Activated CD8-positive, alpha-beta memory T cell treated with anti-CD3 and anti-CD28 coated beads, Interleukin-2, amount 50 U/mL, for 1 hour (primary cell): ENCODE results near the gene KCNMA1.

Source experiments
- DNase-seq: peaks from one replicate; pipeline ENCODE4 v3.0.0-alpha.2; 2020; ENCODE audit errors: extremely low read depth

The KCNMA1 gene

GRCh38 chr10:77634939-77635338, 2.7 kb downstream of the KCNMA1 start:
- DNase-seq = no peak

DNA sequence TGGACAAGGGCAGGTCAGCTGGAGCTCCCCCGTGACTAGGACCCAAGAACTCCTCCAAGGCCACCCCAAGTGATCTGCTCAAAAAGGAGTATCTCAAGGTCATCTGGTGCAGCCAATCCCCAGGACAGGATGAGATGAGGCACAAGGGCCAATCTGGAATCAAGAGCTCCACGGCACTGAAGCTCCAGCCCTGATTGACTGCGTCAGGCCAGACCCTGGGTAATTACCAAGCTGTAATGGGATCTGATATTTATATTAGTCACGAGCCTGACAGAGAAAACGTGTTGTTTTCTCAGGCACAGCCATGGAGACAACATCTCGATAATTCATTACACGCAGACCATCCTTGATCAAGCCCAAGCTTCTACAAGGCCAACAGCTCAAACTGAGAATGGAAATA, 4.2 kb downstream of the KCNMA1 start:
- DNase-seq = no peak

GRCh38 chr10:77631241-77631640, 6.4 kb downstream of the KCNMA1 start:
- DNase-seq = no peak

GRCh38 chr10:77630507-77630848, 7.1 kb downstream of the KCNMA1 start:
- DNase-seq = no peak

DNA sequence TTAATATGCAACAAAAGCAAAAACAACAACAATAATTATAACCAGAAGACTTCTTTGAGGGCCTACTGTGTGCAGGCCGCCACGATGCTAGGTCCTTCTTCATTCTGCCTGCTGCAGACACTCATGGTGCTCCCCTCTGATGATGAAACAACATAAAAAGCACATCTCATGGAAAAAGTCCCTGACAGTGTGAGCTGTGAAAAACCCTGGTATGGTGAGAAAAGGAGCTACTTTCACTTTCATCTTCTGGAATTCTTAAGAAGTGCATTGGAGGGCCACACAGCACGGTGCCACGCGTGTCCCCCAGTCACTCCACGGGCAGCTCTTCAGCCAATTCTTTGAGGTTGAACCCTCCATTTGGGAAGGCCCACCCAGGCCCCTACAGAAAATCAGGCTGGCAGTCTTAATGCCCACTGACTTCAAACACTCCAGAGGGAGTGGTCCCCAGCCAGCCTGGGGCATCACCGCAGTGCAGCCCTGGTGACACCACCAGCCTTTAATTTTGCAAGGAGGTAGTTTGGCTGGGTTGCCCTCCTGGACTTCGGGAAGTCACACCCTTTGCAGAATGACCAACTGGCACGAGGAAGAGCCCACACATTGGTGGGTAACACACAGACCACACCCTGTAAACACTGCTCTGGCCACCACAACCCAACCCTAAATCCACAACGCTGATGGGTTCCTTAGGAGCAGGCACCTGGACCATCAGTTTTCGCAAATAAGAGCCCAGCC, 7.7 kb downstream of the KCNMA1 start:
- DNase-seq = no peak

- DNase-seq = no peak
These were observed 8.5 kb downstream of the KCNMA1 start for GRCh38 chr10:77628906-77629730.

DNA sequence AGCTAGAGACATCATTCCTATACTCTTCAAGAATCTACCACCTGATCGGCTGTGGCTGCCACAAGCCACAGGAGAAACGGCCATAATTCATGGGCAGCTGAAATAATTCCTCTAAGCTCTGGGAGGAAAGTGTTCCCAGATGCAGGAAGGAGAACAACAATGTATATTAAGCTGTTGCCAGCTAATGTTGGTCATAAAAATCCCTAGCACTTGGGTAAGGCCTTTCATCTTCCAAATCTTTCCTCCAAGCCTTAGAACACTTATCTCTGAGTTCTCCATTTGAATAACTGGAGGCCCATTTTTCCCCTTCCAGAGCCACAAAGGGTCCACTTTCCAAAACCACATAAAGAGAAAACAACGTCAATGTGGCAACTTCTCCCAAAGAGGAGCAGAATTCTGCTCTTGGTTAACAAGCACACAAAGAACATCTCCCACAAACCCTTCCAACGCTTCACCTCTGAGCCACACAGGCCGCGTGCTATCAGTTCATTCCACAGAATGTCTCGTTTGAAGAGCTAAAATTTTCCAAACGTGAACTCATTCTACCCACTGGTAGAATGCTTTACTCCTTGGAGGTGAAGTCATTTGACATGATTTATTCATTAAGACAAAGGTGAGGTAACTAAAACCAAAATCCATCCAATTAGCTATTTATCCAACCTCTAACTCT, 11.2 kb downstream of the KCNMA1 start:
- DNase-seq = no peak

DNA sequence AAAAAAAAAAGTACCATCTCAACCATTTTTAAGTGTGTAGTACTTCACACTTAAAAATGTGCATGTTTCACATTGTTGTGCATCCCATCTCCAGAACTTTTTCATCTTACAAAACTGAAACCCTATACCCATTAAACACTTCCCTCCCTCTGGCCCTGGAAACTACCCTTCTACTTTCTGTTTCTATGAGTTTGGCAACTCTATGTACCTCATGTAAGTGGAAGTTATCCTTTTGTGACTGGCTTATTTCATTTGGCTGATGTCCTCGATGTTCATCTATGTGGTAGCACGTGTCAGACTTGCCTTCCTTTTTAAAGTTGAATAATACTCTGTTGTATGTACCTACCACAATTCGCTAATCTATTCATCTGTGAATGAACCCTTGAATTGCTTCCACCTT, 12.2 kb downstream of the KCNMA1 start:
- no peak for DNase-seq

- DNase-seq = no peak
These were observed 14.7 kb downstream of the KCNMA1 start for GRCh38 chr10:77622889-77623291.

DNA sequence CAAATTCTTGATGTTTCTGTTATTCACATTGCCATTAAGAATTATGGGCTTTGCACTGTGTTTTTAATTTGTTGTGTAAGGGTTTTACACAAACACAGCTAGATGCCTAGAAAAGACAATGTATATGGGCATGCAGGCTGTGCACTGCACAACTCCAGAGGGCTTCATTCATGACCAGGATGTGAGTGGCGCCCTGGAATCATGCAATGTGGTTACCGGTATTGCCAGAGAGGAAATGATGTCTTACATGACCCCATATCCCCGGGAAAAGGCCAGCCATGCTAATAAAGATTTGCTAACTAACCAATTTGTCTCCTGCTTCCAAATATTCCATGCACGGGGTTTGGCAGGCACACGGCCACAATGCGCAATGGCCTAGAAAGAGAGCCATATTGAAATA, 16.9 kb downstream of the KCNMA1 start:
- DNase-seq = no peak

GRCh38 chr10:77619964-77620703, 17.5 kb downstream of the KCNMA1 start:
- no peak for DNase-seq

- no peak for DNase-seq
These were observed 19.5 kb downstream of the KCNMA1 start for GRCh38 chr10:77618117-77618516.

- no peak for DNase-seq
These were observed 20.8 kb downstream of the KCNMA1 start for GRCh38 chr10:77616766-77617165.

GRCh38 chr10:77614778-77615625, 22.6 kb downstream of the KCNMA1 start:
- DNase-seq = no peak

DNA sequence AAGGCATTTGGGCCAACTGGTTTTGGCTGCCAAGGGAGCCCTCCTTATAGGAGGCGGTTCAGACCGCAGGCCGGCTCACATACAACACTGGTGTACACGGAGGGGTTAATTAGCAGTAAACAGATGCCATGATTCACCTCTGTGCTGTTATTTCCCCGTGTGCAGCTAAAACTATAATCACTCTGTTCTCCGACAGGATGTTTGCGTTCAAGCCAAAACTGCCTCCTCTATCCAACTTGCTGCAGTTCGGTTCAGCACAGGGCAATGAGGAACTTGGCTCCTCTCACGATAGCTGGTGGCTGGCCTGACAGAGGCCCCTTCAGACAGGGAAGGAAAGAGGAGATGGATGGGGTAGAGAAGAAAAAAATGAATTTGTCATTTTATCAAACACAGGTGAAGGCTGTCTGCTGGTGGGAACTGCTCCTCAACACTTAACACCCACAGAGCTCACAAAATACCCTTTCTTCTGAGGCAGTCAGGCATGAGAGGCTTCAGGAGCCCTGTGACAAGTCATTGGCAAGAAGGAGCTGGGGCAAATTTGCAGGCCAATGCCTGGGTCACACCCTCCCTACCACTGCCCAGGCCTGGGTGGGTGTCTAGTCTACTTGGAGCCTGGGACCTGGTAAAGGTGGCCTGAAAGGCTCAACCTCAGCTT, 24.0 kb downstream of the KCNMA1 start:
- no peak for DNase-seq

DNA sequence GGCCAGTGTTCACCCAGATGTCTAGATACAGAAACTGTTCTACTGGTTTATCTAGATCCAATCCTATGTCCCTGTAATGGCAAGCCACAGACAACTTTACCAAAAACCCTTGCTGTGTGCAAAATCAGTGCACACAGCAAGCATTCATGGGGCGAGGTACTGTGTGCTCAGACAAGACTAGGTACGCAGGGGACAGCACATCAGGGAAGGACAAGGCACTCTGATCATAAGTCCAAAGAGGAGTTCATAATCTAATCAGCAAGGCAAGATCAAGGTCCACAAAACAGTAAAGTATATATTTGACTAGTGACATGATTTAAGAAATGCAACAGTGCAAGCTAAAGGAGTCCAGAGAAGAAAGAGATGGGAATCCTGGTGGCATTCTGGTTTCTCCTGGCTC, 25.9 kb downstream of the KCNMA1 start:
- DNase-seq = no peak

DNA sequence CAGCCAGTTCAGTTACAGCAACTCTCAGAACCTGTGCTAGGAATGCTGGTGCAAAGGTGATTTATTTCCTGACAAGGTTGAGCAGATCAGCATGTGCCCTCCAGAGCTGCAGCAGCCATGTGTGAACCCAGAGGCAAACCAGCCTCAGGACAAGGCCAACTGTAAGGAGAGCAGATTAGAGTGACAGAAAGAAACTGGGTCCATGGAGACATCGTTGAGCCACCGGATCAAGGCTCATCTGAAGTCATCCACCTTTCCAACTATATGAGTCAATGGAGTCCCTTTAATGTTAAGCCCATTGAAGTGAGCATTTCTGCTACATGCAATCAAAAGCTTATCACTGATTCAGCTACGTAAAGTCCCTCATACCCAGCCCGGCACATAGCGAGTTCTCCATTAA, 26.4 kb downstream of the KCNMA1 start:
- DNase-seq = no peak

DNA sequence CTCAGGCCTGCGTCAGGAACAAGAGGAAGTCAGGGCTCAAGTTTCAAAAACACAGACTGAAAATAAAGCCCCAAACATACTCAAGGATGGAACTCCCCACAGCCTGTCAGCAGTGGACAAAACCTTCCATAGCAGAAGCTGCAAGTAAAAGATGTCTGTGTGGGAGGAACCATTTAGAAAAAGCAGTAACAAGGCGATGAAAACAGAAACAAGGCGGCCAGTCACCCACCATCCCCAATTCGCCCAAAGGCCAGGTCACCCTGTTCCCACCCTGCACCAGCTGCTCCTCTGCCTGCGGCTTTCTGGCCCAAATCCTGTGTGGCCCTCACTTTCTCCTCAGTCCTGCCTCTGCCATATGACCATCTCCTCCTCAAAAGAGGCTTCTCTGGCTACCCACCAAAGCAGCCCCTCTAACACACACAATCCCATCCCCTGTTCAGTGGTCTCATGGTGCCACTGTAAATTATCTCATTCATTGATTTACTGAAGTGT, 27.8 kb downstream of the KCNMA1 start:
- no peak for DNase-seq

DNA sequence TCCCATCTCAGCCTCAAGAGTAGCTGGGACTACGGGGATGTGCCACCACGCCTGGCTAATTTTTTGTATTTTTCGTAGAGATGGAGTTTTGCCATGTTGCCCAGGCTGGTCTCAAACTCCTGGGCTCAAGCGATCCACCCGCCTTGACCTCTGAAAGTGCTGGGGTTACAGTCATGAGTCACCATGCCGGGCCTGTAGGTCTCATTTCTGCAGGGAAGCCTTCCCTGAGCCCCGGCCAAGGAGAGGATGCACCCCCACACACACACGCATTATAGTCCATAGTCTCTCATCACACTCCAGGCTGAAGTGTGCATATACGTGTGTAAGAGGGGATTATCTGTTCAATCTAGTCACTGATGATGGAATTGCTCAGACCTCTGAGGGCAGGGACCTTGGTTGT, 29.3 kb downstream of the KCNMA1 start:
- no peak for DNase-seq

GRCh38 chr10:77606751-77607150, 30.9 kb downstream of the KCNMA1 start:
- no peak for DNase-seq

- DNase-seq = no peak
These were observed 32.1 kb downstream of the KCNMA1 start for GRCh38 chr10:77605466-77605865.
